SK-N-SH treated with all-trans-retinoic acid at 6 μM for 48 hours (cell line): ENCODE data around the gene PCBP3.

ENCODE experiments used
- CREB5 ChIP-seq: fragments of 250-450 bp; sonication (Bioruptor Pico); IDR thresholded peaks from 2 replicates; pipeline ENCODE4 v1.5.1; 2020; ENCODE audit warnings: low read depth, mild to moderate bottlenecking, moderate library complexity
- ZFP30 ChIP-seq: fragments of 450-650 bp; formaldehyde crosslinking; IDR thresholded peaks from 2 replicates; pipeline ENCODE4 v1.5.0; 2022; ENCODE audit warnings: mild to moderate bottlenecking, moderate library complexity
- ZNF565 ChIP-seq: fragments of 450-650 bp; formaldehyde crosslinking; conservative IDR thresholded peaks from 2 replicates; pipeline ENCODE4 v1.5.0; 2020; ENCODE audit warnings: low read depth, mild to moderate bottlenecking, moderate library complexity
- TF ChIP-seq, protein P1 (sequence below): fragments of 250-450 bp; sonication (Bioruptor Pico); IDR thresholded peaks from 2 replicates; pipeline ENCODE4 v1.8.0; 2021; ENCODE audit warnings: low read depth, mild to moderate bottlenecking, moderate library complexity, borderline replicate concordance
- TF ChIP-seq, protein P2 (sequence below): fragments of 250-450 bp; sonication (Bioruptor Pico); IDR thresholded peaks from 2 replicates; pipeline ENCODE4 v1.8.0; 2020; ENCODE audit warnings: mild to moderate bottlenecking, moderate library complexity, borderline replicate concordance

GRCh38 chr21:45940621-45941337 lies 297.3 kb downstream of the PCBP3 start:
- TF ChIP-seq ZFP30: no peak
- TF ChIP-seq ZNF565 (CRISPR knock-in tag): no peak
- TF ChIP-seq, protein P1, sequence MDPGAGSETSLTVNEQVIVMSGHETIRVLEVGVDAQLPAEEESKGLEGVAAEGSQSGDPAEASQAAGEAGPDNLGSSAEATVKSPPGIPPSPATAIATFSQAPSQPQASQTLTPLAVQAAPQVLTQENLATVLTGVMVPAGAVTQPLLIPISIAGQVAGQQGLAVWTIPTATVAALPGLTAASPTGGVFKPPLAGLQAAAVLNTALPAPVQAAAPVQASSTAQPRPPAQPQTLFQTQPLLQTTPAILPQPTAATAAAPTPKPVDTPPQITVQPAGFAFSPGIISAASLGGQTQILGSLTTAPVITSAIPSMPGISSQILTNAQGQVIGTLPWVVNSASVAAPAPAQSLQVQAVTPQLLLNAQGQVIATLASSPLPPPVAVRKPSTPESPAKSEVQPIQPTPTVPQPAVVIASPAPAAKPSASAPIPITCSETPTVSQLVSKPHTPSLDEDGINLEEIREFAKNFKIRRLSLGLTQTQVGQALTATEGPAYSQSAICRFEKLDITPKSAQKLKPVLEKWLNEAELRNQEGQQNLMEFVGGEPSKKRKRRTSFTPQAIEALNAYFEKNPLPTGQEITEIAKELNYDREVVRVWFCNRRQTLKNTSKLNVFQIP (CRISPR knock-in tag): no peak
- TF ChIP-seq, protein P2, sequence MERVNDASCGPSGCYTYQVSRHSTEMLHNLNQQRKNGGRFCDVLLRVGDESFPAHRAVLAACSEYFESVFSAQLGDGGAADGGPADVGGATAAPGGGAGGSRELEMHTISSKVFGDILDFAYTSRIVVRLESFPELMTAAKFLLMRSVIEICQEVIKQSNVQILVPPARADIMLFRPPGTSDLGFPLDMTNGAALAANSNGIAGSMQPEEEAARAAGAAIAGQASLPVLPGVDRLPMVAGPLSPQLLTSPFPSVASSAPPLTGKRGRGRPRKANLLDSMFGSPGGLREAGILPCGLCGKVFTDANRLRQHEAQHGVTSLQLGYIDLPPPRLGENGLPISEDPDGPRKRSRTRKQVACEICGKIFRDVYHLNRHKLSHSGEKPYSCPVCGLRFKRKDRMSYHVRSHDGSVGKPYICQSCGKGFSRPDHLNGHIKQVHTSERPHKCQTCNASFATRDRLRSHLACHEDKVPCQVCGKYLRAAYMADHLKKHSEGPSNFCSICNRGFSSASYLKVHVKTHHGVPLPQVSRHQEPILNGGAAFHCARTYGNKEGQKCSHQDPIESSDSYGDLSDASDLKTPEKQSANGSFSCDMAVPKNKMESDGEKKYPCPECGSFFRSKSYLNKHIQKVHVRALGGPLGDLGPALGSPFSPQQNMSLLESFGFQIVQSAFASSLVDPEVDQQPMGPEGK (CRISPR knock-in tag): no peak
- TF ChIP-seq CREB5 (CRISPR knock-in tag): no peak
